GM12878 (cell line): Measurements from ENCODE around the gene C19orf44. TPM values are rescaled to one million over a fixed set of nuclear protein-coding genes. Genes with fewer than 3 reads are reported as not detected.
A peak's percentile ranks its signal among the peaks of the same experiment; 100 is the strongest.

Experiments
- ATAC-seq: fragments of 200-7000 bp; cut with Tn5 transposase; 3 replicates; pipeline ENCODE4 v1.9.1; 2020; ENCODE audit warnings: mild to moderate bottlenecking, moderate library complexity
- BruUV-seq: library from RNA; stranded (reverse); fragments of 400-500 nt; replicated peaks from 2 replicates; lab custom pipeline; 2021; lab: Mats Ljungman, UMichigan
- CTCF ChIA-PET: fragments of 300-600 bp; sonication (Branson Sonifier 250); formaldehyde crosslinking; extraction: SDS; loops from one replicate; lab custom pipeline; 2021; ENCODE audit warnings: inconsistent platforms; lab: Yijun Ruan, JAX
- POLR2A ChIA-PET: fragments of 350-600 bp; formaldehyde crosslinking; extraction: SDS; loops from one replicate; lab custom pipeline; 2021; ENCODE audit warnings: inconsistent platforms; lab: Charles Lee
- RAD21 ChIA-PET: fragments of 300-600 bp; sonication (Branson Sonifier 250); formaldehyde crosslinking; loops from one replicate; lab custom pipeline; 2023; ENCODE audit warnings: antibody characterized with exemption; ENCODE audit not compliant: unreplicated experiment; lab: Charles Lee
- SMC1A ChIA-PET: fragments of 300-600 bp; sonication (Branson Sonifier 250); formaldehyde crosslinking; loops from one replicate; lab custom pipeline; 2023; ENCODE audit not compliant: unreplicated experiment, uncharacterized antibody; lab: Charles Lee
- DNase-seq: peaks from one replicate; pipeline ENCODE4 v3.0.0-alpha.2; 2011; ENCODE audit warnings: low read depth, low spot score
- FAIRE-seq: peaks from 3 replicates; lab custom pipeline; 2011; peaks lifted over from hg19 to GRCh38; lab: Jason Lieb, UNC
- H2AFZ ChIP-seq: 2 replicates; pipeline ENCODE4 v1.6.0; 2011; ENCODE audit warnings: low read depth, low read length, control low read depth; ENCODE audit not compliant: control insufficient read depth
- H3K27ac ChIP-seq: 2 replicates; pipeline ENCODE4 v1.5.1; 2011; ENCODE audit warnings: control low read depth; ENCODE audit not compliant: control insufficient read depth, insufficient read depth
- H3K27me3 ChIP-seq, 2 experiments: replicated peaks in 1 of 2; 2 replicates each; pipeline versions ENCODE4 v1.6.0 to v1.6.1; 2011; ENCODE audit warnings: low read length in 1 of 2; ENCODE audit not compliant: control insufficient read depth in 2 of 2, insufficient read depth in 2 of 2
- H3K36me3 ChIP-seq, 2 experiments: 2 replicates each; pipeline ENCODE4 v1.5.1; 2011; ENCODE audit warnings: low read length in 1 of 2; ENCODE audit not compliant: control insufficient read depth in 2 of 2, insufficient read depth in 2 of 2
- H3K4me1 ChIP-seq: 2 replicates; pipeline ENCODE4 v1.6.1; 2011; ENCODE audit warnings: mild to moderate bottlenecking, low read length, moderate library complexity, mixed read lengths; ENCODE audit not compliant: control insufficient read depth, insufficient read depth
- H3K4me2 ChIP-seq: 2 replicates; pipeline ENCODE4 v1.6.0; 2011; ENCODE audit warnings: control low read depth; ENCODE audit not compliant: control insufficient read depth, insufficient read depth
- H3K4me3 ChIP-seq: fragments of 200-600 bp; sonication (generic); 2 replicates; pipeline ENCODE4 v1.5.1; 2016
- H3K79me2 ChIP-seq: 2 replicates; pipeline ENCODE4 v1.6.0; 2011; ENCODE audit warnings: low read length; ENCODE audit not compliant: control insufficient read depth, insufficient read depth
- H3K9ac ChIP-seq: 2 replicates; pipeline ENCODE4 v1.8.0; 2011; ENCODE audit warnings: low read length, control low read depth, mixed read lengths; ENCODE audit not compliant: control insufficient read depth, insufficient read depth
- H3K9me3 ChIP-seq: replicated peaks from 3 replicates; pipeline ENCODE4 v1.5.1; 2011; ENCODE audit warnings: mild to moderate bottlenecking, low read length; ENCODE audit not compliant: control insufficient read depth, insufficient read depth
- H4K20me1 ChIP-seq: 2 replicates; pipeline ENCODE4 v1.6.0; 2011; ENCODE audit not compliant: control insufficient read depth, insufficient read depth
- BACH1 ChIP-seq: fragments of 450-650 bp; IDR thresholded peaks from 2 replicates; pipeline ENCODE4 v1.6.1; 2017; ENCODE audit warnings: mild to moderate bottlenecking, borderline replicate concordance
- CUX1 ChIP-seq: IDR thresholded peaks from 2 replicates; pipeline ENCODE4 v1.6.1; 2012; ENCODE audit warnings: improper control_type of control experiment, low read depth, low read length; ENCODE audit not compliant: insufficient replicate concordance
- JUND ChIP-seq: IDR thresholded peaks from 2 replicates; pipeline ENCODE4 v1.6.1; 2012; ENCODE audit warnings: low read depth, mild to moderate bottlenecking, low read length, improper control_type of control experiment, moderate library complexity
- POU2F2 ChIP-seq: IDR thresholded peaks from 3 replicates; pipeline ENCODE4 v1.6.1; 2011; ENCODE audit warnings: low read depth, mild to moderate bottlenecking, low read length, borderline replicate concordance
- RELA ChIP-seq: fragments of 450-650 bp; IDR thresholded peaks from 2 replicates; pipeline ENCODE4 v1.8.0; 2014; ENCODE audit warnings: borderline replicate concordance; ENCODE audit not compliant: partially characterized antibody
- TARDBP ChIP-seq: IDR thresholded peaks from 2 replicates; pipeline ENCODE4 v1.6.1; 2016; ENCODE audit warnings: borderline replicate concordance
- WGBS: methylation state at CpG from one replicate; pipeline ENCODE4 v1.1.6; 2016; ENCODE audit warnings: low lambda C conversion rate; ENCODE audit not compliant: insufficient replicate concordance, insufficient coverage; ENCODE audit errors: missing lambda C conversion rate; 5-methylcytosine and 5-hydroxymethylcytosine counted together
- in situ Hi-C: fragments of 300-500 bp; cut with MboI; formaldehyde crosslinking; loops from 9 replicates; pipeline ENCODE4 v1.14.3; 2018; ENCODE audit warnings: mixed read lengths
- intact Hi-C: fragments of 100-400 bp; cut with micrococcal nuclease; formaldehyde crosslinking; loops from one replicate; pipeline ENCODE4 v1.14.2; 2022; ENCODE audit not compliant: unreplicated experiment
- polyA plus RNA-seq, 11 experiments: library from polyadenylated mRNA; depleted of rRNA in 4 of 11; unstranded in 6 of 11; stranded (reverse) in 5 of 11; fragments of >200 nt; fragmentation: Nextera tagmentation in 4 of 11; fragmentation: Illumina TruSeq in 1 of 11; extraction: Ambion mirVana in 4 of 11; extraction: Trizol in 1 of 11; gene quantifications; 1 replicate in 1 of 11; 2 replicates in 10 of 11; pipeline versions ENCODE4 v1.2.1 to v1.2.3, GENCODE V29; 2011 to 2016; ENCODE audit warnings: inconsistent platforms in 2 of 11, missing spikeins in 2 of 11, low read depth in 1 of 11
- total RNA-seq, 4 experiments: library from RNA; depleted of rRNA in 3 of 4; stranded (reverse); fragments of >200 nt in 3 of 4; fragmentation: Illumina TruSeq in 1 of 4; extraction: Trizol in 1 of 4; gene quantifications; 2 replicates each; pipeline versions ENCODE4 v1.2.1 to v1.2.3, GENCODE V29; 2013 to 2021

C19orf44 gene
- total and polyA plus RNA-seq, 10 of the 15 experiments (the other 5 are each of a cell fraction or from before 2014, with no cell fraction given) = 0.26 to 5.2 (median 3.6) TPM

- in situ Hi-C loops (no loop called here), intact Hi-C loops (no loop called here)
- Histone ChIP-seq H3K9ac (no peak overlapping the region), H3K79me2 (no peaks in the 10 kb centered on the region), H3K4me2 (no peak overlapping the region), H3K27me3 (no peaks in the 10 kb centered on the region), H4K20me1 (no peaks in the 10 kb centered on the region), H3K36me3 (peaks cover 20 to 52% of the 10 kb centered on the region in 2 experiments), H3K4me1 (no peaks in the 10 kb centered on the region), H3K4me3 (no peak overlapping the region), H3K27ac (no peak overlapping the region), H3K9me3 (no peaks in the 10 kb centered on the region), H2AFZ (no peak overlapping the region)
- no peak for TF ChIP-seq TARDBP
- TF ChIP-seq RELA = no peak
- TF ChIP-seq JUND = no peak
- no peak for TF ChIP-seq CUX1
- no peak for TF ChIP-seq POU2F2
- no peak for TF ChIP-seq BACH1
- BruUV-seq = TSS peak; percentile 80
- CTCF ChIA-PET = interaction anchor here (0.6 to 1.2 kb wide), 2 partner anchors 66 to 76 kb away, joined by 3 read pairs; no protein-coding TSS in a partner anchor
- RAD21 ChIA-PET = no interaction called here
- SMC1A ChIA-PET = interaction anchor here (1.3 kb wide), 1 partner anchor 10 kb away, joined by 3 read pairs; no protein-coding TSS in a partner anchor
- no peak for ATAC-seq
- no peak for FAIRE-seq
- WGBS = 96% methylated on average over 12 of the region's 14 CpGs
- DNase-seq = no peak
- POLR2A ChIA-PET = interaction anchor here (0.5 kb wide), 1 partner anchor 16 kb away, joined by 4 read pairs; no protein-coding TSS in a partner anchor
These were observed 21.9 kb downstream of the C19orf44 start for GRCh38 chr19:16518061-16518460.
